Fibroblast of upper back skin (primary cell): ENCODE data around the gene ZBTB49.
A peak's percentile ranks its signal among the peaks of the same experiment; 100 is the strongest.

Experiments
- DNase-seq: peaks from one replicate; pipeline ENCODE4 v3.0.0-alpha.2; 2013

ZBTB49 gene

GRCh38 chr4:4358093-4358854, 68.2 kb downstream of the ZBTB49 start:
- no peak for DNase-seq

GRCh38 chr4:4361883-4362282, 71.8 kb downstream of the ZBTB49 start:
- no peak for DNase-seq

GRCh38 chr4:4362991-4363697, 73.1 kb downstream of the ZBTB49 start:
- DNase-seq: peak; percentile 8

- DNase-seq: no peak
Measured at GRCh38 chr4:4364061-4364460, 74.0 kb downstream of the ZBTB49 start.

GRCh38 chr4:4364486-4365208, 74.6 kb downstream of the ZBTB49 start:
- no peak for DNase-seq

DNA sequence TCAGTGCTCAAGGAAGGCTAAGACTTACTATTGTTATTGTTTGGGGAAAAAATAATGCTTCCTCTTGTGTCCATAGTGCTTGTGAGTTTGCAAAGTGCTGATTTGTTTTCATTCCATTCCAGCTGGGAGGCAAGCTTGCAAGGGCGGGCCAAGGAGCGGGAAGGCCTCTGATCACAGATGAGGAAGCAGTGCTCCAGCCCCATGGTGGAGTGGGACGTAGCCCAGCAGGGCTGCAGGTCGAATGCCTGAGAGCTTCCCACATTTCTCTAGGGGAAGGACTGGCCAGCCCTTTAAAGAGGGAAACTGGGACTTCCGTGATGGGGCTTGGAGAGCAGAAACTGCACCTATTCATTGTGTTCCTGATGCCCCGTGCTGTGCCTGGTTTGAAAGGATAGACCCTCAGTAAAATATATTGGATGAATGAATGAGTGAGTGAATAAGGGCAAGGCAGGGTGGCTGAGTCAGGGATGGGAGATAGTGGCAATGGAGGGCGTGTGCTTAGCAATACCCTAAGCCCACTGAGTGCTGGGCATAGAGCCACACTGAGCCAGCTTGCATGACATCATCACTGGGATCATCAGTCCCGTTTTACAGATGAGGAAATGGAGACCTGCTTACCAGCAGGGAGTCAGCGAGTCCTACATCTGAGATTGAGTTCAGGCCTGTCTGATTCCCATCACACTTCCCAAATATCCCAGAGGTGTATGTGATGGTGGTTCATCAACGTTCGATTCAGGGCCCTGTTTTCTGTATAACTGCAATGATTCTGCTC, 78.9 kb downstream of the ZBTB49 start:
- DNase-seq: no peak
